ENCODE data around the gene SDE2.
"Not testable (repeated sequence)": the region's sequence is repeated elsewhere in the genome, so short reads cannot be mapped to it uniquely, and the experiment has no call there.

SDE2 gene

GRCh38 chr1:225975146-225975545 is 24.0 kb downstream of the SDE2 start:
- DNase-seq (ENCODE audit: low spot score), result not testable (repeated sequence)

GRCh38 chr1:225974454-225974853 is 24.7 kb downstream of the SDE2 start:
- no peak for DNase-seq (ENCODE audit: low spot score)

- DNase-seq (ENCODE audit: low spot score), result no peak
Observed at GRCh38 chr1:225973158-225973557, 26.0 kb downstream of the SDE2 start.

- DNase-seq (ENCODE audit: low spot score), result no peak
Observed at GRCh38 chr1:225972344-225973152, 26.6 kb downstream of the SDE2 start.

GRCh38 chr1:225970592-225971157 is 28.5 kb downstream of the SDE2 start:
- not testable (repeated sequence) for DNase-seq (ENCODE audit: low spot score)

- not testable (repeated sequence) for DNase-seq (ENCODE audit: low spot score)
Observed at GRCh38 chr1:225969751-225970150, 29.4 kb downstream of the SDE2 start.

GRCh38 chr1:225965231-225965630 is 33.9 kb downstream of the SDE2 start:
- DNase-seq (ENCODE audit: low spot score), result no peak

GRCh38 chr1:225963735-225964530 is 35.2 kb downstream of the SDE2 start:
- no peak for DNase-seq (ENCODE audit: low spot score)

GRCh38 chr1:225962440-225962975 is 36.6 kb downstream of the SDE2 start:
- no peak for DNase-seq (ENCODE audit: low spot score)

- DNase-seq (ENCODE audit: low spot score), result no peak
Observed at GRCh38 chr1:225961659-225962439, 37.3 kb downstream of the SDE2 start.

GRCh38 chr1:225958041-225958440 is 41.1 kb downstream of the SDE2 start:
- no peak for DNase-seq (ENCODE audit: low spot score)

GRCh38 chr1:225954753-225955152 is 44.4 kb downstream of the SDE2 start:
- no peak for DNase-seq (ENCODE audit: low spot score)

- DNase-seq (ENCODE audit: low spot score), result no peak
Observed at GRCh38 chr1:225953315-225953714, 45.8 kb downstream of the SDE2 start.

GRCh38 chr1:225950905-225951497 is 48.1 kb downstream of the SDE2 start:
- DNase-seq (ENCODE audit: low spot score), result no peak

- no peak for DNase-seq (ENCODE audit: low spot score)
Observed at GRCh38 chr1:225949041-225949440, 50.1 kb downstream of the SDE2 start.

GRCh38 chr1:225946803-225947202 is 52.3 kb downstream of the SDE2 start:
- no peak for DNase-seq (ENCODE audit: low spot score)

GRCh38 chr1:225946082-225946620 is 53.0 kb downstream of the SDE2 start:
- DNase-seq (ENCODE audit: low spot score), result no peak

GRCh38 chr1:225945564-225945963 is 53.6 kb downstream of the SDE2 start:
- no peak for DNase-seq (ENCODE audit: low spot score)

- DNase-seq (ENCODE audit: low spot score), result no peak
Observed at GRCh38 chr1:225944951-225945350, 54.2 kb downstream of the SDE2 start.

- no peak for DNase-seq (ENCODE audit: low spot score)
Observed at GRCh38 chr1:225944387-225944786, 54.8 kb downstream of the SDE2 start.

GRCh38 chr1:225943582-225943981 is 55.6 kb downstream of the SDE2 start:
- DNase-seq (ENCODE audit: low spot score), result no peak
